HG02943 (cell line): ENCODE results near the gene TENT4A.
"Not testable (repeated sequence)": the region's sequence is repeated elsewhere in the genome, so short reads cannot be mapped to it uniquely, and the experiment has no call there.

ENCODE experiments used
- ATAC-seq: cut with Tn5 transposase; IDR thresholded peaks from one replicate; pipeline ENCODE4 v1.9.1; 2021; ENCODE audit warnings: mild to moderate bottlenecking, low read depth, moderate library complexity; ENCODE audit not compliant: unreplicated experiment

Gene TENT4A

DNA sequence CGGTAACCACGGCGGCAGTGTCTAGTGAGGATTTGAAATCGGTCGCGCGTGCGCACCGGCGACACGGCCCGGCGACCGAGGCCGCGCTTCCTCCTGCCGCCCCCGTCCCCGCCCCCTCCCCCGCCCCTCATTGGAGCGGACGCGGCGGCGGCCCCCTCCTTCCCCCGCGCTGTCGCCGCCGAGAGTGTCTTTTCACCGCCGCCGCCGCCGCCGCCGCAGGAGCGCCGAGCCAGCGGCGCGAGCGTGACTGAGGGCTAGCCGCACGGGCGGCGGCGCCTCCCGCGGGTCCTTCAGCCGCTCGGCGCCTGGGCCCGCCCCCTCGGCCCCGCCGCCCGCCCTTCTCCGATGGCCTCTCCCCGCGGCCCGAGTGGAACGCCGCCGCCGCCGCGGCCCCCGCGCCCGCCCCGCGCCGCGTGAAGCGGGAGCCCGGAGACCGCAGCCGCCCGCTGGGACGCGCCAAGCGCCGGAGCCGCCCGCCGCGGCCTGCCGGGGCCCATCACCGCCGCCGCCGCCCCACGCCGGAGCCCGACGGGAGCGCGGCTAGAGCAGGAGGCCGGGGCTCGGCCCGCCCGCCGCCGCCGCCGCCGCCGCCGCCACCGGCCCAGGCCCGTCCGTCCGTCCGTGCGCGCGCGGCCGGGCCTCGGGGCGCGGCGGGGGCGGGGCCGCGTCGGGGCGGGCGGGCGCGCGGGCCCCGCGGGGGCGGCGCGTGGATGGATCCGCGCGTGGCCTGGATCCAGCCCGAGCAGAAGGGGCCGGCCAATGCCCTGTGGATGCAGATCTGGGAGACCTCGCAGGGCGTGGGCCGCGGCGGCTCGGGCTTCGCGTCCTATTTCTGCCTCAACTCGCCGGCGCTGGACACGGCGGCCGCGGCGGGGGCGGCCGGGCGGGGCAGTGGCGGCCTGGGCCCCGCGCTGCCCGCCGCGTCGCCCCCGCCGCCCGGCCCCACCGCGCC lies at the start of gene TENT4A:
TSS of gene TENT4A (plus strand) at position 159 of the 952 bp plus-strand sequence. CDS start at position 711, 552 bp downstream.
- no peak for ATAC-seq

GRCh38 chr5:6666762-6667161 lies 46.5 kb upstream of the TENT4A start:
- no peak for ATAC-seq

- ATAC-seq, result no peak
Observed at GRCh38 chr5:6667648-6668047, 45.6 kb upstream of the TENT4A start.

DNA sequence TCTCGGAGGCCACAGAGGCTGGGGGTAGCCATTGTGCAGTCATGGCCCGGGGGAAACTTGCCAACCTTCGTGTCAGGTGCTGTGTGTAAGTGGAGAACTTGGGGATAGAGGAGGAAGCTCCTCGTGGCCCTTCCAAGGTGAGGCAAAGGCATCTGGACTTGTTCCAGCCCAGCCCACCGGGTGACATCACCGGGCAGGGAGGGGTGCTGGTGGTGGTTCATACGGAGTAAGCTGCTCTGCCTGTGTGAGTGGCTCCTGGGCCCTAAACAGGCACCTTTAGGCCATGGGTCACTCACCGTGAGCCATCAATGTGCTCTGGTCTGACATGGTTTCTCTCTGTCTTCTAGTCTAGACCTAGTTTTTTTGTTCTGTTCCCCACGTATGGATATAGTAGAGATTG lies 44.5 kb upstream of the TENT4A start:
- ATAC-seq, result not testable (repeated sequence)

GRCh38 chr5:6673031-6673430 lies 40.2 kb upstream of the TENT4A start:
- ATAC-seq, result no peak

DNA sequence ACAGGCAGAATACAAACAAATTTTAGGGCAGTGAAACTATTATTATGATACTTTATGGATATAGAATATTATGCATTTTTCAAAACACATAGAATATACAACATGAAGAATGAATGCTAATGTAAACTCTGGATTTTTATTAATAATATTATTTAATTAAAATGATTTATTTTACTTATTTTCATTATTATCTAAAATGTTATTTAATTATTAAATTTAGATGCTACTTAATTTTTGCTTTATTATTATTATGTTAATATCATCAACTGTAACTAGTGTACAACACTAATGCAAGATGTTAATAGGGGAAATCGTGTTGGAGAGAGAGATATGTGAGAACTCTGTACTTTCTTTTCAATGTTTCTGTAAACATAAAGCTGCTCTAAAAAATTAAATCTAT lies 39.3 kb upstream of the TENT4A start:
- ATAC-seq, result no peak

DNA sequence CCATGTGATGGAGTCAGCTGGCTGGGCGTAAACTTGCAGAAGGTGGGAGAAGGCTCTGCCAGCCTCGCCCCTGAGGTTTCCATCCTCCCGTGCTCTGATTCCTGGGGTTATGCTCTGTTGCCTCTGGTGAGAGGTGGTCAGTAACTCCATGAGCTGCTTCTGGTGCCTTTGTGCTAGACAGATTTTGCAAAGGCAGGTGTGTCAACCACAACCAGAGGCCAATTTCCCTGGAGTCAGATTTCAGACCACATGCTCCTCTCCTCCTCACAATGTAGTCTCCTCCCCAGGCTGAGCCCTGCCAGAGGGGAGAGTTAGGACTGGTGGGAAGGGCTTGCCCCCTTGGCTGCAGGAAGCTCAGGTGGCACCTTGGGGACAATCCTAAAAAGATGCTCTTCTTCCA lies 38.8 kb upstream of the TENT4A start:
- no peak for ATAC-seq

- ATAC-seq, result no peak
Observed at GRCh38 chr5:6674886-6675285, 38.3 kb upstream of the TENT4A start.

GRCh38 chr5:6675784-6676491 lies 37.3 kb upstream of the TENT4A start:
- no peak for ATAC-seq

- no peak for ATAC-seq
Observed at GRCh38 chr5:6676702-6677101, 36.5 kb upstream of the TENT4A start.

- ATAC-seq, result no peak
Observed at GRCh38 chr5:6678385-6678784, 34.8 kb upstream of the TENT4A start.

DNA sequence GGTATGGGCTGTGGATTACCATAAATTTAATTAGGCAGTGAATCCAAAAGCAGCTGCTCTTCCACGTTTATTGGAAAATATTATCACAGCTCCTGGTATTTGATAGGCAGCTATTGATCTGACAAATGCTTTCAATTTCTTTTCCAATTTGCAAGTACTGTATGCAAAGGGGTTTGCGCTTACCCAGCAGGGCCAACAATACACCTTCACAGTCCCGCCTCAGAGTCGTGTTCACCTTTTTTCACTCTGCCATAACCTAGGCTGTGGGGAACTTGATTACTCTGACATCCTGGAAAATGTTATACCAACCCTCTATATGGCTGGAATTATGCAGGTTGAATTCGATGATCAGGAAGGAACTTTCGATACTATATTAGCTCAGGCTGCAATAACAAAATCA lies 32.3 kb upstream of the TENT4A start:
- no peak for ATAC-seq

DNA sequence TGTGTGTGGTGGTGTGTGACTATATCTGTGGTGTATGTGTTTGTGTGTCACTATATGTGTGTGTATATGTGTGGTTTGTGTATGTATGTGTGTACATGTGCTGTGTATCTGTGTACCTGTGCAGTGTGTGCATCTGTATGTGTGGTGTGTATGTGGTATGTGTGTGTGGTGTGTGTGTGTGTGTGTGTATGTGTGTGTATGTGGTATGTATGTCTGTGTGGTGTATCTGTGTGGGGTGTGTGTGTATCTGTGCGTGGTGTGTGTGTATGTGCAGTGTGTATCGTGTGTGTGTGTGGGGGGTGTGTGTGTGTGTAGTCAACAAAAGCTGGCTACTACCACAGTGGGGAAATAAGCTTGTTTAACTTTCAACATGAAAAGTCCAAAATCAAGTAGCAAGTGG lies 31.6 kb upstream of the TENT4A start:
- ATAC-seq, result no peak

DNA sequence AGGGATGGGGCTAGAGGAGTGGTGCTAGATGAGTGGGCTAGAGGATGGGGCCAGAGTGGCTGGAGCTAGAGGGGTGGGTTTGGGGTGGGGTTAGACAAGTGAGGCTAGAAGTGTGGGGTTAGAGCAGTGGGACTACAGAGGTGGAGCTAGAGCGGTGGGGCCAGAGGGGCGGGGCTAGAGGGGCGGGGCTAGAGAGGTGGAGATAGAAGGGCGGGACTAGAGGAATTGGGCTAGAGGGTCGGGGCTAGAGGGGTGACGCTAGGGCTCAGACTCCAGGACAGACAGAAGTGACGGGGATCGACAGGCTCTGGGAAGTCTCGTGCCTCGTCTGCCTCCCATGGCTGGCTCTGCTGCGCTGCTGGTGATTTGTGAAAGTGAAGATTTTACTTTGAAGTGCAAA lies 31.0 kb upstream of the TENT4A start:
- no peak for ATAC-seq

- no peak for ATAC-seq
Observed at GRCh38 chr5:6683241-6683640, 30.0 kb upstream of the TENT4A start.

DNA sequence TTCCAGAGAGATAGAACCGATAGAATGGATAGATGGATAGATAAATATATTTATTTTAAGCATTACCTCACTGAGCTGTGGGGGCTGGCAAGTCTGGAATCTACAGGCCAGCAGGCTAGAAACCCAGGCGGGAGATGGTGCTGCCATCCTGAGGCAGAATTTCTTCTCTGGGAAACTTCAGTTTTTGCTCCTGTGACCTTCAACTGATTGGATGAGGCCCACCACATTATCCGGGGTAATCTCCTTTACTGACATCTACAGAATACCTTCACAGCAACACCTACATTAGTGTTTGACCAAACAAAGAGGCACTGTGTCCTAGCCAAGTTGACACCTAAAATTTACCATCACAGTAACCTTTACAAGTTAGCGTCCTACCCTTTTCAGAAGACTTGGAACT lies 29.2 kb upstream of the TENT4A start:
- ATAC-seq, result no peak

DNA sequence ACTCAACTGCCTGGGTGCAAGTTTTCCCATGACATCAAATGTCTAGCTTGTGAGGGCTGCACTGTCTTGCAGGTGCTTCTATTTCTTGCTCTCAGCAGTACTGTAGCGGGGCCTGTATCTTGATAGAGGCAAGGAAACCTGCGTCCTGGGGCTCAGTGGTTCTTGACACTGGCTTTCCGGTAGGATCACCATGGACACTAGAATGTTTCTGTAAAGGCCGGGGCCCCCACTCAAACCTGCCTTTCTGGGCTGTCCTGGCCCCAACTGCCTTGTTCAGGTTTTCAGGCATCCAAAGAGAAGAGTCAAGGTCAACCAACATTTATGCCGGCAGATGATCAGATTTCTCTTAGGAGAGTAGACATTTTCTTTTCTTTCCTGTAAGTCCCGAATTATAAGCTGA lies 26.7 kb upstream of the TENT4A start:
- no peak for ATAC-seq

DNA sequence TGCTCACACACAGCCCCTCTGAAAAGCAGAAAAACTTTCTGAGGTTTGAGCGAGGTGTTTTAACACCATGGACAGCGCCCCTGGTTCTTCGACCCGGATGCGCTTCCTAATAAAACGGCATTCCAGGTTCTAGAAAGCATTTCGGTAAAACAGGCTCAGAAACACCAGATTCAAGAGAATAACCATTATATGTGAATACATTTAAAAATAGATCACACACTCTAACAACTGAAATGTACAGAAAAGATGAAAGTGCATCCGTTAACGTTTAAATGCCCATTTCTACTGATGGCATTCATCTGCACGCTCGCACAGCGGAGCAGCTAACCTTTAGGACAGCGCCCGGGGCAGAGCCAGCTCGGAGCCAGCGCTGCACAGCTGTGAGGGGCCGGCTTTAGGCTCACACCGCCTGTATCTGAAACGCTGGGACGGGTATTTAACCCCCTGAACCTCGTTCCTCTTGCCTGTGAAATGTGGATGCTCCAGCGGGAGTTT lies 26.3 kb upstream of the TENT4A start:
- no peak for ATAC-seq

DNA sequence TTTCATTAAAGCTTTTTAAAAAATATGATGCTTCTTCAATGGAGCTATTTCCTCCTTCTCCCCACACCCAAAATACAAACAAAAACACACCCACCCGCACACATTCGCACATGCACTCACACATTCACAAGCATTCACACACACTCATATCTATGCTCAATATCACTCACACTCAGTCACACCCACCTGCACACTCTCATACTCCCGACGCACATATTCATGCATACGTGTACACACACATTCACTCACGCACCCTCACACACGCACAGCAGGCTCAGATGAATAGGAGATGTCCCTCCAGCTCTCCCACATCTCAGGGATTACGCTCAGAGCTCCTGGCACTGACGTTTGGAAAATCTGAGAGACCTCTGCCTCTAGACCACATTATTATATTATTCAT lies 25.7 kb upstream of the TENT4A start:
- ATAC-seq, result no peak

DNA sequence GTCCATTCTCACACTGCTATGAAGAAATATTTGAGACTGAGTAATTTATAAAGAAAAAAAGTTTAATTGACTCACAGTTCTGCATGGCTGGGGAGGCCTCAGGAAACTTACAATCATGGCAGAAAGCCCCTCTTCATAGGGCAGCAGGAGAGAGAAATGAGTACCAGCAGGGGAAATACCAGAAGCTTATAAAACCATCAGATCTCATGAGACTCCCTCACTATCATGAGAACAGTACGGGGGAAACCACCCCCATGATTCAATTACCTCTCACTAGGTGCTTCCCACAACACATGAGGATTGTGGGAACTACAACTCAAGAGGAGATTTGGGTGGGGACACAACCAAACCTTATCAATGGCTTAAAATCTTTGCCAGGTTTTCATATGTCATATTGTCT lies 20.3 kb upstream of the TENT4A start:
- no peak for ATAC-seq

DNA sequence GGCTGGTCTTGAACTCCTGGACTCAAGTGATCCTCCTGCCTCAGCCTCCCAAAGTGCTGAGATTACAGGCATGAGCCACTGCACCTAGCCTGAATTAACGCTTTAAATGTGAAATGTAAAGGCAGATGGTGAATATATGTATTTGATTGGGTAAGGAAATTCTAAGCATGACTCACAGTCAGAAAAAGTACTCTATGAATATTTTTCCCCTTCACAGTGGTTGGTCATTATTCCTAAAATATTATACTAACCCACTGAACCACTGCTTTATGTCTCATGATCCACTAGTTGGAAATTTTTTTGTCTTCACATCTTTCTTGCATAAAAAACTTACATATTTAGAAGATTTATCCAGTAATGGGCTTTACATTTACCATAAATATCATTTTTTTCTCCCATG lies 14.5 kb upstream of the TENT4A start:
- ATAC-seq, result no peak

- no peak for ATAC-seq
Observed at GRCh38 chr5:6699357-6699756, 13.9 kb upstream of the TENT4A start.
